Activated T-cell treated with anti-CD3 and anti-CD28 coated beads for 48 hours (primary cell): ENCODE data around the gene SECISBP2L.
"Not testable (repeated sequence)": the region's sequence is repeated elsewhere in the genome, so short reads cannot be mapped to it uniquely, and the experiment has no call there.

ENCODE experiments used
- DNase-seq: peaks from one replicate; pipeline ENCODE4 v3.0.0-alpha.2; 2020; ENCODE audit warnings: low read depth

SECISBP2L gene, protein sequence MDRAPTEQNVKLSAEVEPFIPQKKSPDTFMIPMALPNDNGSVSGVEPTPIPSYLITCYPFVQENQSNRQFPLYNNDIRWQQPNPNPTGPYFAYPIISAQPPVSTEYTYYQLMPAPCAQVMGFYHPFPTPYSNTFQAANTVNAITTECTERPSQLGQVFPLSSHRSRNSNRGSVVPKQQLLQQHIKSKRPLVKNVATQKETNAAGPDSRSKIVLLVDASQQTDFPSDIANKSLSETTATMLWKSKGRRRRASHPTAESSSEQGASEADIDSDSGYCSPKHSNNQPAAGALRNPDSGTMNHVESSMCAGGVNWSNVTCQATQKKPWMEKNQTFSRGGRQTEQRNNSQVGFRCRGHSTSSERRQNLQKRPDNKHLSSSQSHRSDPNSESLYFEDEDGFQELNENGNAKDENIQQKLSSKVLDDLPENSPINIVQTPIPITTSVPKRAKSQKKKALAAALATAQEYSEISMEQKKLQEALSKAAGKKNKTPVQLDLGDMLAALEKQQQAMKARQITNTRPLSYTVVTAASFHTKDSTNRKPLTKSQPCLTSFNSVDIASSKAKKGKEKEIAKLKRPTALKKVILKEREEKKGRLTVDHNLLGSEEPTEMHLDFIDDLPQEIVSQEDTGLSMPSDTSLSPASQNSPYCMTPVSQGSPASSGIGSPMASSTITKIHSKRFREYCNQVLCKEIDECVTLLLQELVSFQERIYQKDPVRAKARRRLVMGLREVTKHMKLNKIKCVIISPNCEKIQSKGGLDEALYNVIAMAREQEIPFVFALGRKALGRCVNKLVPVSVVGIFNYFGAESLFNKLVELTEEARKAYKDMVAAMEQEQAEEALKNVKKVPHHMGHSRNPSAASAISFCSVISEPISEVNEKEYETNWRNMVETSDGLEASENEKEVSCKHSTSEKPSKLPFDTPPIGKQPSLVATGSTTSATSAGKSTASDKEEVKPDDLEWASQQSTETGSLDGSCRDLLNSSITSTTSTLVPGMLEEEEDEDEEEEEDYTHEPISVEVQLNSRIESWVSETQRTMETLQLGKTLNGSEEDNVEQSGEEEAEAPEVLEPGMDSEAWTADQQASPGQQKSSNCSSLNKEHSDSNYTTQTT

DNA sequence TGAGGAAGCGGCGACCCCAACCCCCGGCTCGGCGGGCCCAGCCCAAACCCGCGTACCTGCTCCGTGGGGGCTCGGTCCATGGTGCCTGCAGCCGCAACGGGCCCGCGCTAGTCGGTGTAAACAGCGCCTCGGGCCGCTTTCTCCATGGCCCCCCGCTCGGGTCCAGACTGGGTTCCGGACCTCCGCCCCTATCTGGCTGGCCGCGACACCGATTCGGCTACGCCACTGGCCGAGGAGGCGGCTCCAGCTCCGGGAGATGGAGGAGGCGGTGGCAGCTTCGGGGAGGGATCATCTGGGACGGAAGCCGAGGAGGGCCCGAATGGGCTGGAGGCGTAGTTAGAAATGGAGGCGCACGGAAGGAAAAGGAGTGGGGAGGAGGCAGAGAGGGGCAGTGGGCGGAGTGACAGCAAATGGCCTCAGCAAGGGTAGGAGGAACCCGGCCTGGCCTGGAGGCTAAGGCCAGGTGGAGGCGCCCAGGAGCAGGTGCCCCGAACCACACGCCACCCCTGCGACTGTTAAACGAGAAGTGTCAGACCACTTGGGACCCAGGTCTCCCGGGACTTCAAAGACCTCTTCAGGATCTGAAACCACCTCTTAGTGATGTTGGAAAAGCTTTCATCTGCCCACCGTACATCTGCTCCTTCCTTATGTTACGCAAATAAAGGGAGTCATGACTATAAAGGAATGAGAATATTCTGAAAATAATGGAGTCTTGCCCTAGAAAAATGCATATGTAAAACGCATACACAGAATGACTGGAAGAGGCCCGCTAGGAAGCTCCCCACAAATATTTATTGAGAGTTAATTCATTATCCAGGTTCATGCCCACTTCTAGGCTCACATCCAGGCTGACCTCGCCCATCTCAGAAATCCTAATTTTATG lies at the start of gene SECISBP2L:
SECISBP2L (minus strand) TSS at position 227 of the 883 bp plus-strand sequence; CDS start at position 80, 147 bp downstream.
- peak; percentile 86 for DNase-seq

DNA sequence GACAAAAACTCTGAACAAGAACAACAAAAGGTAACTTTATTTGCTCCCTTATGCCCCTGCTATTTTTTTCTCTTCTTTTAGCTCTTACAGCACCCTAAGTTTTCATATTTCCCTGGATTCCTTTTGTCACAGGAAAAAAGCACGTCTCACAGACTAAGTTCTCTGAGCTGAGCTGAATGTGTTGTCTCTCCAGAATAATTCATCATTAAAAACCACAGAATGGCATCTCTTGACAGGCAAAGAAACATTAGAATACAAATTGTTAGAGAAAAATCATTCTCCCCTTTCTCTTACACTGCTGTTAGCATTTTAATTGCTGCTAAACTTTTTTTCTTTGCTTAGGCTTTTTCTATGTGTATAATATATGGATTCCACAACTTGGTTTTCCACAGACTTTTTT lies 48.7 kb upstream of the SECISBP2L start:
- DNase-seq = no peak

DNA sequence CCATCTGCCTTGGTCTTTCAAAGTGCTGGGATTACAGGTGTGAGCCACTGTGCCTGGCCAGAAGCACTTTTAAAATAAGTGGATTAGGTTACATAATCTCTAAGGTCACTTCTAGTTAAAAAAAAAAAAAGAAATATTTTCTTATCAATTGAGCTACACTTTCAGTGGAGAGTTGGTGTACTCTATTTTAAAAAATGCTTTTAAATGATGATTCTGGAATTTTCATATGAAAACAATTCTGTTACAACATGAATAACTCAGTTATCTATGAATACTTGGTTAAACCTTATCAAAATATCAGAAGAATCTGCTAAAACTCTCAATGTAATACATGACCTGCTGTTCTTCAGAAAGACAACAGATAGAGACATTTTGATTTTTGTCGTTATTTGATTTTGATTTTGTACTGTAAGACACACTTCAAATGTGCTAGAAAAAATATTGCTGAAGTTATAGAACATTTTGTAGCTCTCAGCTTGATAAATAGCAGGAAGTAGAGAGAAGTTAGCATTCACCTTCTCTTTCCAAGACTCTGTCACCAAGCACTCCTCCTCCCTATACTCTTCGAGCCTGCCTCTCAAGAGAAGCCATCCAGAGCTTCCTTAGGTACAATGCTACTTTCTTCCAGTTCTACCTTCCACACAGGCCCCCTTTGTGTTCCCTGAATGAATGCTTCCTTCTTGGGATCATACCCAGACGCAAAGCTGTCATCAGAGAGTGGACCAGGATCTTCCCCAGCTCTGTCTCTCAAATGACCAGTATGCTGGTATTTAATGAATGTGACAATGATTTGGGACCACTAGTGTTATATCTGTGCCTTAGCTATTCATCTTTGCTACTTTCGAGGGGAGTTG lies 47.2 kb upstream of the SECISBP2L start:
- DNase-seq = no peak

DNA sequence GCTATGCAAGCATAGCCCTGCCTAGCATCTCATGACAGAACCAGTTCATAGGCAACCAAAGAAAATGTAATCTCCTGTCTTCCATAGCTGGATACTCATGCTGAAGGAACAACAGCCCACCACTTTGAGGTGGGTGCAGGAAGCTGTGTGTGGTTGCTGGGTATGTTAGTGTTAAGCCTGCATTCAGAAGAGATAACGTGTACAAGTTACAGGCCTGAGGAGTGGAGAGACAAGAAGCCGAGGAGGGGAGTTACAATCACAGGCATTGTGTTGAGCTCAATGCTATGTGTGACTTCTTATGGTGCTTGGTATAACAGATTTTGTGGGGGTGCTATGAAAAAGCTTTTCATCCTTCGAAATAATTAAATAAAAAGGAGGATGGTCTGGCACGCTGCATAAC lies 42.8 kb upstream of the SECISBP2L start:
- no peak for DNase-seq

DNA sequence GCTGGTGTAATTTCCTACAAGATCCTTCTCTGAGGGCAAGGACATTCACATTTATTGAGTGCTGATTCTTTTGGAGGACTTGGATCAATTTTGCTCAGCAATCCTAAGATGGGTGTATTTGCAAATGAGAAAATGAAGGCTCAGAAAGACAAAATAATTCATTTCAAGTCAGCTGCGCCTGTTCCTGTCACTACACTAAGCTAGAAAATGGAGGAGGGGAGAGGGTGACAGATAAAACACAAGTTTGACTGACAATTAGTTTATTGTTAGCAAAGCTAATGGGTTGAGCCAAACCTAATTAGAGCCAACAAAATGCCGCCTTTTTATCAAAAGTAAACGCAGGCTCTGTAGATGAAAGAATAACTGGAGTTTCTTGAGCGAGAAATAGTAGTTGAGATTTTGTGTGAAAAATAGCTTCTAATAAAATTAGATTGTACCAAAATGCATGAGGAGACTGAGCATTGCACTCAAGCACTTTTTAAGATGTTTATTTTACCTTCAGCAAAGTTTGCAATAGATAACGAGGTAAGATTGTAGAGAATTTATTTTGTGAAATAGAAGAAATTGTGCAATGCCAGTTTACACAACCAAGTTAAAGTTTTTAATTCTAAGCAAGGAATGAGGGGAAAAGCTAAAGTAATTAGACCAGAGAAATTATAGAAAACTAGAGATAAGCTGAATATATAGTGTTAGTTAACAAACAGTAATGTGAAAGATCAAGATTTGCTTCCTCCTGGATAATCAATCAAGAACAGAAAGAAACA lies 39.6 kb upstream of the SECISBP2L start:
- no peak for DNase-seq

DNA sequence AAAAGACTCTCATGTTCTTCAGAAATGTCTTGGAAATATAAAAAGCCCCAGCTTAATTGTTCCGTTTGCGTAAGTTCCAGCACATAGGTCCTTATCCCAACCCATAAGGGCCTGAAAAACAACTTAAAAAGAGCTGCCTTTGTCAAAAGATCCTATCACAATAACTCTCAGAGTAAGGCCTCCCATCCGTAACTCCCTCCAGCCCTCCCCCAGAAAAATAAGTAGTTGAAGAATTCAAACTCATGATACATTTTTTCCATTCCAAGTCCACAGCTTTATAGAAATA lies 38.0 kb upstream of the SECISBP2L start:
- DNase-seq = no peak

DNA sequence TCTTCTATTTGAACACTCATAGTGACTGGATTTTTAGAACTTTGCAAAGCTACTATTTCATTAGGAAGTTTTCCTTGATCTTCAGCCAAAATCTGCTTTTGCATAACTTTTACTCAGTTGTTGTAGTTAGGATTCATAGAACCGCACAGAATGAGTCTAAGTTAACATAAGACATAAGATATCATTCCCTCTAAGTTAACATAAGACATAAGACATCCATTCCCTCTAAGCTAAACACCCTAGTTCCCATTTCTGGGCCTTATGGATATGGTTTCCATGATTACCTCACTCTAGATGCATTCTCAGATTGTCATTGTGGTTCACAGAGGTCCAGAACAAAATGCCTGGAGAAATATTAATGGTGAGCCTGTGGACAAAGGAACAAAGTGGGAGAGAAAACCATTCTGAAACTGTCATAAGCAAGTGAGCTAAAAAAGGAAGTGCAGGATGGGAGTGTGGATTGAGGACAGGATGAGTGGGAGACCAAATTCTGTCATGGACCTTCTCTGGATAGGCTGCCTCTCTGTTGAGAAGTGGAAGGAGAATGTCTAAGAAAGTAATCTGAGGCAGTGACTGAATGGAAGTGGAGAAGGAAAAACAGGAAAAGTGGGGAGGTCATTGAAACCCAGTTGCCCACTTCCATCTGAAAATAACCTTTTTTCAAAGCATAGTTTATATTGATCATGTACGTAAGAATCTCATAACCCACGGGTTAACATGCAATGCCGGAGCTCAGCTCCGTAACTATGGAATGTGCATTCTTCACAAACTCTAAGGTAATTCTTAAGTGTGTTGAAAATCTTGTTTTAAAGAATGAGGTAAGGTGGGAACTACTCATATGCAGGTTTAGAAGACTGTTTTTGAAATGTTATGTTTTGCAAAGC lies 37.4 kb upstream of the SECISBP2L start:
- DNase-seq = no peak

DNA sequence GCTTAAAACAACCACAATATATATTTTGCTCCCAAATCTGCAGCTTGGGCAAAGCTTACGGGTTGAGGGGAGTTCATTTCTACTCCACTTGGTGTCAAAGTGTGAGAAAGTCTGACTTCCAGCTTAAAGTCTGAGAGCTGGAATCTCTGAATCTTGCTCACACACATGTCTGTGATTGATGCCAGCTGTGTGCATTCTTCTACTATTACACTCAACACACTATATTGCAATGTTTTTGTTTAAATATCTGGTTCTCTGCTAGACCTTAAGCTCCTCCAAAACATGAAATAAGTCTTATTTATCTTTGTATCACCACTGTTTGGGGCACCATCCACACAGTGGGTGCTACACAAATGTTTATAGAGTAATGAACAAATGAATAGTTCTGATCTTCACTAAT lies 36.7 kb upstream of the SECISBP2L start:
- no peak for DNase-seq

DNA sequence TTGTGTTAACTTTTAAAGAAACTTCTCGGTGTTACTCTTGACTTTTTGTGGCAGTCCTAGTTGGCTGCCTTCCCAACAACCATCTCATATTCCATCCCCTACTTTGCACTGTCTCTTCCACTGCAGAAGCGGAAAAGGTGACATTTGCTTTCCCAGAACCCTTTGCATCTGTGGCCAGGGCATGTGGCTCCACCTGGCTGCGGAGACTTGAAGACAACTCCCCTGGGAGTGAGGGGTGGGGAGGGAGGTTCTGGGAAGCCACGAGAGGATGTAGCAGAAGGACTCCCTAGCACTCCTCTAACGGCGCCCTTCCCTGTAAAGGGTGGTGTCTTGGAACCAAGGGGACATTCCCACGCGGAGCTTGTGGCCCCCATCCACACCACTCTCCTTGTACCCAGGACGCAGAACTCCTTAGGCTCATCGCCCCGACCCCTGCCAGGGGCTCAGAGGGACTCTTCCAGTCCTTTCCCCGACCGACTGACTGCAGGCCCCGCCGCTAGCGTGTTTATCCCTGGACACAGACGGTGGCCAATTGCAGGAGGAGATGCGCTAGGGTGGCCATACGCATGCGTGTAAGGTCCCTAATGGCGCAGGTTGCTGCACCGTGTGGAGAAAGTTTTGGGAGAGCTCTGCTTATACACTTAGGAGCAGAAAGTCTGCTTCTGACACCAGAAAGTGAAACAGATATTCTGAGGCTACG lies 33.2 kb upstream of the SECISBP2L start:
- DNase-seq = no peak

DNA sequence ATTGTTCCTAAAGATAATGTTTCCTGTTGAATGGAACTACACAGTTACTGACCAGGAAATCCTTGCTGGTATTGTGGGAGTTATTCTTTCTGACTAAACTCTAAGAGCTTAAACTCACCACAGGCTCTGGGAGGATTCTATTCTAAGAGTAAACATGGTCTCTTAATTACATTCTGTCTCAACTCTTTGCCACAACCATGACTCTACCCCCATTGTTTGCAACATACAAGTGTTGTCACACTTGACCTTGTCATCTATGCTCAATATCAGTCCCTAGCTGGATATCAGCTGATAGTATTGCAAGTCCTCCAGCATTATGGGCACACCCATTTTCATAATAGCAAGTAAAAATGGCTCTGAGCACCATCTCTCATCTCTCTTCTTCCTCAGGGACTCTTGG lies 29.6 kb upstream of the SECISBP2L start:
- DNase-seq = no peak

DNA sequence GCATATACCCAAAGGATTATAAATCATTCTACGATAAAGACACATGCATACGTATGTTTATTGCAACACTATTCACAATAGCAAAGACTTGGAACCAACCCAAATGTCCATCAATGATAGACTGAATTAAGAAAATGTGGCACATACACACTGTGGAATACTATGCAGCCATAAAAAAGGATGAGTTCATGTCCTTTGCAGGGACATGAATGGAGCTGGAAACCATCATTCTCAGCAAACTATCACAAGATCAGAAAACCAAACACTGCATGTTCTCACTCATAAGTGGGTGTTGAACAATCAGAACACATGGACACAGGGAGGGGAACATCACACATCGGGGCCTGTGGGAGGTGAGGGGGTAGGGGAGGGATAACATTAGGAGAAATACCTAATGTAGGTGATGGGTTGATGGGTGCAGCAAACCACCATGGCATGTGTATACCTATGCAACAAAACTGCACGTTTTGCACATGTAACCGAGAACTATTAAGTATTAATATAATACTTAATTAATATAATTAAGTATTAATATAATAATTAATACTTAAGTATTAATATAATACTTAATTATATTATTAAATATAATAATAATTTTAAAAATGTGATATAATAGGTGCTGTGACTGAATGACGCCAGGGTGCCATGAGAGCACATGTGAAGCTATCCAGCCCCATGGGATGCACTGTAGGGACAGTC lies 28.5 kb upstream of the SECISBP2L start:
- not testable (repeated sequence) for DNase-seq

DNA sequence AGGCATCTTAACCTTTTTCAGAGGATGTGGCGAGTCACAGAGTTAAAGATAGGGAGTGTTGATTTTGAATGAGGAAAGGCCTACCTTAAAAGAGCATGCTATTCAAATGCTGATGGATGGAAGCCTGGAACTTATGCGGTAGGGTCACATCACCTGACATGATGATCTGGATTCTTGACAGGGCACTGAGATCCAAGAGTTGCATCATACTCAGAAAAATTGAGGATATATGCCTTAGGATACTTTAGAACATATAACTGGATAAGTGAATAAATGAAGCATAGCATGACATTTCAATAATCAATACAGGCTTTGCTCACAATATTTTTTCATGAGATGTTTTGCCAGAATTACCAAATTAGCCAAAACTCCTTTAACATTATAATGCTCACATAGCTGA lies 20.1 kb upstream of the SECISBP2L start:
- no peak for DNase-seq

DNA sequence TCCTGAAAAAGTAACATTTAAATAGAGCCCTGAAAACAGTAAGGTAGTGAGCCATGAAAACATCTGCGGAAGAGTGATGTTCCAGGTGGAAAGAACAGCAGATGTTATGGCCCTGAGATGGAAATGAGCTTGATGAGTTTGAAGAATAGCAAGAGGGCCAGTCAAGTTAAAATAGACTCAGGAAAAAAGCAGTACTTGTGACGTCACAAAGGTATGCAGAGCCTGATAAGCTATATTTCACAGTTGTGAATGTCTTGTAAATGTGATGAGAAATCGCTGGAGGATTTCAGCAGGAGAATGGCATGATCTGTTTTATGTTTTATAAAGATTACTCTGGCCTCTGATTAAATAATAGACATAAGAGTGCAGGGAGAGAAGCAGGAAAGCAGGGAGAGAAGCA lies 18.6 kb upstream of the SECISBP2L start:
- DNase-seq = no peak

DNA sequence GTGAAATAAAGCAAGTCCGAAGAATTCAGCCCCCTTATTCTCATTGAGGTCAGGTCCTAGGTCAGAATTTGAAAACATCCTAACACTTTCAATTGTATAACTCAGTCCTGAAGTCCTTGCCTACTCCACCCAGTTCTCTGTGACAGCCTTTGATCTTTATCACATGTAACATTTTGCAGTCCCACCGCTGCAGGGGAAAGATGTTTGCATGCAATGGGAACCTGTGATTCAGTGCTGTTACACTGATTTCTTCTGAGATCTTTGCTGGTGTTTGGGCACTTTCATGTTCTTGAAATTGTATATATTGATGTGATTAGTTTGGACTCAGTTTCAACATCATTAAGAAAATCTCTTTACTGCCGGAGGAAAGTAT lies 18.0 kb upstream of the SECISBP2L start:
- DNase-seq = no peak

DNA sequence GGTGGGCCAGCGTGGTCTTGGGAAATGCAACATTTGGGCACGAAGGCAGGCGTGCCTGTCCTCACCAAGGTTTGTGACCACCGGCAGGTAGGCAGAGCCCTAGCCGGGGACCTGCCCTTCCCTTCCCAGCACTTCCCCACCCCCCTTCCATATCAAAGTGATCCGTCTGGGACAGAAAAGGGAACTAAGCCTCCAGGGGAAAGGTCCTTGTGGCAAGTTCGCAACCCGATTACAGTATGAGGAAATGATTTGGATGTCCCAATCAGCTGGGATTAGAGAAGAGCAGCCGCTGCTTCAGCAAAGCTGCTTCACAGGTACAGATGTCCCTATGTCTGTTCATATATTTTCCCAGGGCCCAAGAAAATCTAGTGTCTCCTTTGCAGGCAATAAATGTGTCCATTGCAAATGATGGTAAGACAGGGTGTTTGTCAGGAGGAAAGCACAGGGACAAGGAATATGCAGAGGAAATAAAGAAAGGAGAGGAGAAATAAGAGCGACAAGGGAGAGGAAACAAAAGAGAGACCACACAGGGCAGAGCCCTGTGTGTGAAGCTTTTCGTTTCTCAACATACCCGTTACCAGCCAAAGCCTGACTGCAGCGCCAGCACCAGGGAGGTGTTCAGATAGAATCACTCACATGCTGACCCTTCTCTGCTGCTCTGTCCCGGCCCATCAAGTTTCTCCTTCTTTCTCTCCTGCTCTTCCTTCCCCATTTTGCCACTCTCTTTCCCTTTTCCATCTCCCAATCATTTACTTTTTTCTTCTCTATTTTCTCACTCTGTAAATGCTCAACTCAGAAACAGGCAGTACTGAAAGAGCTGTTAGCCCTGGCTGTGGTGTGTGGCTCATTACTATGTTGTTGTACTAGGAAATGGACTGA lies 17.4 kb upstream of the SECISBP2L start:
- no peak for DNase-seq

DNA sequence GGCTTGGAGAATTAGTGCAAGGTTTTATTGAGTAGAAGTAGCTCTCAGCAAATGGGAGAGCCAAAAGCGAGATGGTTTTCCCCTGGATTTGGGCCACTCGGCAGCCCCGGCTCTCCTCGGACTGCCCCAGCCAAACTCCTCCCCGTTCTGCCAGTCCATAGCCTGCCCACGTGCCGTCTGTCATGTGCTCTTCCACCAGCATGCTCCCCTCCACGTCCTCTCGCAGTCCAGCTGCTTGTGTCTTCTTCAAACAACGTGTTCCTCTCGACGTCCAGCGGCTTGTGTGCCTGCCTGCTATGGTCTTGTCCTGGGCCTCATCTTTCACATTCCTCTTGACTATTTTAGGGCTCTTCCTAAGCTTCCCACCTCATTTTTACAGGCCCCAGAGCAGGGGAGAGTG lies 16.7 kb upstream of the SECISBP2L start:
- no peak for DNase-seq
